Gastroesophageal sphincter (tissue), 4 donors: ENCODE measurements around the gene RPS3A. TPM values are rescaled to one million over a fixed set of nuclear protein-coding genes. Genes with fewer than 3 reads are reported as not detected.
A peak's percentile ranks its signal among the peaks of the same experiment; 100 is the strongest.
"Not testable (repeated sequence)": the region's sequence is repeated elsewhere in the genome, so short reads cannot be mapped to it uniquely, and the experiment has no call there.

Source experiments
- ATAC-seq: fragments of 150-250 bp; one replicate; pipeline ENCODE4 v1.9.1; 2016; ENCODE audit warnings: mild to moderate bottlenecking, moderate library complexity
- H3K27ac ChIP-seq, 4 donors: fragments of 200-600 bp; sonication (generic) in 3 of 4; 1 replicate in 3 of 4; 2 replicates in 1 of 4; pipeline ENCODE4 v1.5.1; 2016 to 2019
- H3K27me3 ChIP-seq: fragments of 200-600 bp; sonication (generic); one replicate; pipeline ENCODE4 v1.5.1; 2019
- H3K36me3 ChIP-seq, 2 donors: fragments of 200-600 bp; sonication (generic); one replicate each; pipeline ENCODE4 v1.5.1; 2019; ENCODE audit warnings: control low read depth in 1 of 2
- H3K4me1 ChIP-seq, 3 donors: fragments of 200-600 bp; sonication (generic); 1 replicate in 2 of 3; 2 replicates in 1 of 3; pipeline ENCODE4 v1.5.1; 2016 to 2019; ENCODE audit warnings: control low read depth in 2 of 3
- H3K4me3 ChIP-seq, 2 donors: fragments of 200-600 bp; sonication (generic); one replicate each; pipeline ENCODE4 v1.5.1; 2019; ENCODE audit warnings: mild to moderate bottlenecking in 1 of 2, moderate library complexity in 1 of 2
- H3K9me3 ChIP-seq, 3 donors: fragments of 200-600 bp; sonication (generic); one replicate each; pipeline ENCODE4 v1.5.1; 2017 to 2019; ENCODE audit warnings: control low read depth in 2 of 3
- EP300 ChIP-seq: sonication (generic); formaldehyde crosslinking; IDR thresholded peaks from one replicate; pipeline ENCODE4 v1.6.1; 2017; ENCODE audit warnings: antibody characterized with exemption, mild to moderate bottlenecking
- POLR2A ChIP-seq, 2 donors: fragments of 450-650 bp; IDR thresholded peaks; one replicate each; pipeline ENCODE4 v1.6.1; 2017; ENCODE audit warnings: antibody characterized with exemption in 2 of 2, mild to moderate bottlenecking in 2 of 2, moderate library complexity in 1 of 2
- POLR2AphosphoS5 ChIP-seq: sonication (generic); formaldehyde crosslinking; IDR thresholded peaks from one replicate; pipeline ENCODE4 v1.6.1; 2017; ENCODE audit warnings: antibody characterized with exemption
- whole genome bisulfite sequencing, 2 donors: methylation state at CpG; one replicate each; pipeline ENCODE4 v1.1.5; 2018; ENCODE audit warnings: low coverage in 1 of 2; 5-methylcytosine and 5-hydroxymethylcytosine counted together
- total RNA-seq, 4 donors: library from RNA; depleted of rRNA; stranded (reverse); fragments of >200 nt; gene quantifications; one replicate each; pipeline ENCODE4 v1.1.0, GENCODE V29; 2016
- TF ChIP-seq, protein P1 (sequence below), 4 experiments: fragments of 200-600 bp in 2 of 4; fragments of 450-650 bp in 2 of 4; sonication (generic) in 1 of 4; IDR thresholded peaks; one replicate each; pipeline ENCODE4 v1.5.1; 2017 to 2019; ENCODE audit warnings: antibody characterized with exemption in 4 of 4, mild to moderate bottlenecking in 2 of 4, moderate library complexity in 2 of 4

Gene RPS3A
- 1,000 to 10,000 TPM; 1,326 to 4,329 (median 3,079) TPM for total RNA-seq

GRCh38 chr4:151099229-151099975 lies at the start of gene RPS3A:
TSS of gene RPS3A (plus strand) at chr4:151099628. CDS start at chr4:151099653, 25 bp downstream.
- H3K9me3 ChIP-seq = no peaks in the 10 kb centered on the region
- ATAC-seq = peak; percentile 95
- H3K36me3 ChIP-seq = peaks cover 0 to 35% of the 10 kb centered on the region in 2 donors
- peak within 1 kb of the TSS; percentile 65 to 96 for H3K4me3 ChIP-seq
- H3K4me1 ChIP-seq = peaks cover 3 to 41% (median 11%) of the 10 kb centered on the region in 3 donors
- peak within 1 kb of the TSS; percentile 81 to 94 (median 86) for H3K27ac ChIP-seq
- TF ChIP-seq, protein P1, sequence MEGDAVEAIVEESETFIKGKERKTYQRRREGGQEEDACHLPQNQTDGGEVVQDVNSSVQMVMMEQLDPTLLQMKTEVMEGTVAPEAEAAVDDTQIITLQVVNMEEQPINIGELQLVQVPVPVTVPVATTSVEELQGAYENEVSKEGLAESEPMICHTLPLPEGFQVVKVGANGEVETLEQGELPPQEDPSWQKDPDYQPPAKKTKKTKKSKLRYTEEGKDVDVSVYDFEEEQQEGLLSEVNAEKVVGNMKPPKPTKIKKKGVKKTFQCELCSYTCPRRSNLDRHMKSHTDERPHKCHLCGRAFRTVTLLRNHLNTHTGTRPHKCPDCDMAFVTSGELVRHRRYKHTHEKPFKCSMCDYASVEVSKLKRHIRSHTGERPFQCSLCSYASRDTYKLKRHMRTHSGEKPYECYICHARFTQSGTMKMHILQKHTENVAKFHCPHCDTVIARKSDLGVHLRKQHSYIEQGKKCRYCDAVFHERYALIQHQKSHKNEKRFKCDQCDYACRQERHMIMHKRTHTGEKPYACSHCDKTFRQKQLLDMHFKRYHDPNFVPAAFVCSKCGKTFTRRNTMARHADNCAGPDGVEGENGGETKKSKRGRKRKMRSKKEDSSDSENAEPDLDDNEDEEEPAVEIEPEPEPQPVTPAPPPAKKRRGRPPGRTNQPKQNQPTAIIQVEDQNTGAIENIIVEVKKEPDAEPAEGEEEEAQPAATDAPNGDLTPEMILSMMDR (IDR thresholded peaks at IDR 0.05) = peak in 3 of 4 experiments; percentile 60 to 97 (median 69)
- TF ChIP-seq EP300 (no peak), POLR2A (IDR thresholded peaks at IDR 0.05) (peak; percentile 52 to 72), POLR2AphosphoS5 (peak; percentile 90)
- H3K27me3 ChIP-seq = peaks cover 5% of the 10 kb centered on the region
- WGBS, 2 donors = 0 to 8% methylated on average over 2 to 23 of the region's 69 CpGs

GRCh38 chr4:151052785-151053184 lies 46.6 kb upstream of the RPS3A start:
- no peak for ATAC-seq
- Histone ChIP-seq H3K27me3 (no peaks in the 10 kb centered on the region), H3K4me3 (no peak overlapping the region), H3K4me1 (no peaks in the 10 kb centered on the region), H3K36me3 (no peaks in the 10 kb centered on the region), H3K9me3 (no peaks in the 10 kb centered on the region), H3K27ac (no peak overlapping the region)
- no peak for TF ChIP-seq POLR2A (IDR thresholded peaks at IDR 0.05)
- no peak for TF ChIP-seq EP300
- TF ChIP-seq POLR2AphosphoS5 = no peak
- TF ChIP-seq, protein P1 (IDR thresholded peaks at IDR 0.05) = no peak
- WGBS, 2 donors = 85 to 92% methylated on average over 2 to 3 of the region's 3 CpGs

DNA sequence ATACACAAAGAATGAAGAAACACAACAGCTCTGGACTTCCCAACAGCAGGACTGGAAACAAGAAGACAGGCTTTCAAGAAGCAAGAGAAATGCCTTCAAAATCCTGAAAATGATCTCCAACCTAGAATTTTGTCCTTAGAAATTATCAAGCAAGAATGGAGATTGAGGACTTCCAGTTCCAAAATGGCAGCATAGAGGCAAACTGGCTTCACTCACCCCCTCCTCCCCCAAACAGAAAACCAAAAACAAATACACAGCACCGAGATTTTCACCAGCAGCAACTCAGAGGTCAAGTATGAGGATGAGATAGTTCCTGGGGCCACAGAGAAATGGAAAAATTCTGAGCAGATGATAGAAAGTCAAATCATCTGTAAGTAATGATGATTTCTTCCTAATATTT lies 43.9 kb upstream of the RPS3A start:
- no peaks in the 10 kb centered on the region for H3K27me3 ChIP-seq
- no peaks in the 10 kb centered on the region for H3K4me1 ChIP-seq
- TF ChIP-seq, protein P1 (IDR thresholded peaks at IDR 0.05) = no peak
- TF ChIP-seq EP300 = no peak
- no peak for TF ChIP-seq POLR2A (IDR thresholded peaks at IDR 0.05)
- TF ChIP-seq POLR2AphosphoS5 = no peak
- ATAC-seq = no peak
- 40 to 42% methylated on average over 1 of the region's 1 CpG for WGBS, 2 donors
- H3K27ac ChIP-seq = no peak overlapping the region
- H3K36me3 ChIP-seq = no peaks in the 10 kb centered on the region
- H3K9me3 ChIP-seq = no peaks in the 10 kb centered on the region
- H3K4me3 ChIP-seq = no peak overlapping the region

GRCh38 chr4:151063143-151063542 lies 36.3 kb upstream of the RPS3A start:
- H3K27me3 ChIP-seq, H3K4me3 ChIP-seq, H3K27ac ChIP-seq, ATAC-seq, H3K4me1 ChIP-seq, H3K9me3 ChIP-seq, H3K36me3 ChIP-seq: not testable (repeated sequence)
- 100% methylated on average over 2 of the region's 3 CpGs; no CpG with 5 or more reads in 1 of the 2 donors for WGBS, 2 donors

- Histone ChIP-seq H3K27ac (no peak overlapping the region), H3K9me3 (no peaks in the 10 kb centered on the region), H3K4me1 (no peaks in the 10 kb centered on the region), H3K4me3 (no peak overlapping the region), H3K27me3 (no peaks in the 10 kb centered on the region), H3K36me3 (no peaks in the 10 kb centered on the region)
- WGBS, 2 donors = 41 to 57% methylated on average over 5 of the region's 5 CpGs
- ATAC-seq = no peak
- TF ChIP-seq POLR2A (IDR thresholded peaks at IDR 0.05) (no peak), EP300 (no peak), POLR2AphosphoS5 (no peak)
- TF ChIP-seq, protein P1 (IDR thresholded peaks at IDR 0.05) = no peak
These were observed 32.0 kb upstream of the RPS3A start for GRCh38 chr4:151067316-151067970.
